ENCODE measurements around the gene SPAG6.

Gene SPAG6

GRCh38 chr10:22321924-22322640, 23.2 kb upstream of the SPAG6 start:
- peak in 1 of 2 donors; percentile 26 for DNase-seq (ENCODE audit: low read depth in 2 of 2)

- no peak for DNase-seq (ENCODE audit: low read depth in 2 of 2)
Observed at GRCh38 chr10:22322641-22323160, 22.6 kb upstream of the SPAG6 start.

GRCh38 chr10:22323538-22324305, 21.6 kb upstream of the SPAG6 start:
- no peak for DNase-seq (ENCODE audit: low read depth in 2 of 2)

- DNase-seq (ENCODE audit: low read depth in 2 of 2): no peak
Observed at GRCh38 chr10:22324413-22324812, 20.9 kb upstream of the SPAG6 start.

GRCh38 chr10:22324893-22325271, 20.4 kb upstream of the SPAG6 start:
- no peak for DNase-seq (ENCODE audit: low read depth in 2 of 2)

GRCh38 chr10:22325272-22326144, 19.8 kb upstream of the SPAG6 start:
- peak; percentile 48 to 51 for DNase-seq (ENCODE audit: low read depth in 2 of 2)

- DNase-seq (ENCODE audit: low read depth in 2 of 2): no peak
Observed at GRCh38 chr10:22326145-22326702, 19.1 kb upstream of the SPAG6 start.

- DNase-seq (ENCODE audit: low read depth in 2 of 2): no peak
Observed at GRCh38 chr10:22329150-22329549, 16.1 kb upstream of the SPAG6 start.

GRCh38 chr10:22332116-22332692, 13.1 kb upstream of the SPAG6 start:
- DNase-seq (ENCODE audit: low read depth in 2 of 2): no peak

GRCh38 chr10:22333167-22333974, 11.9 kb upstream of the SPAG6 start:
- DNase-seq (ENCODE audit: low read depth in 2 of 2): no peak

- DNase-seq (ENCODE audit: low read depth in 2 of 2): no peak
Observed at GRCh38 chr10:22333975-22334282, 11.4 kb upstream of the SPAG6 start.

GRCh38 chr10:22334414-22335172, 10.7 kb upstream of the SPAG6 start:
- DNase-seq (ENCODE audit: low read depth in 2 of 2): no peak

GRCh38 chr10:22335173-22335933, 9.9 kb upstream of the SPAG6 start:
- peak in 1 of 2 donors; percentile 36 for DNase-seq (ENCODE audit: low read depth in 2 of 2)

- DNase-seq (ENCODE audit: low read depth in 2 of 2): no peak
Observed at GRCh38 chr10:22338185-22338900, 7.0 kb upstream of the SPAG6 start.

- no peak for DNase-seq (ENCODE audit: low read depth in 2 of 2)
Observed at GRCh38 chr10:22338931-22339330, 6.4 kb upstream of the SPAG6 start.

- no peak for DNase-seq (ENCODE audit: low read depth in 2 of 2)
Observed at GRCh38 chr10:22339761-22340328, 5.5 kb upstream of the SPAG6 start.

- DNase-seq (ENCODE audit: low read depth in 2 of 2): peak in 1 of 2 donors; percentile 54
Observed at GRCh38 chr10:22340329-22341189, 4.7 kb upstream of the SPAG6 start.
